ENCODE measurements around the gene TNNT3.

GRCh38 chr11:1929621-1930461 is 10.3 kb downstream of the TNNT3 start:
- TF ChIP-seq POLR2A (IDR thresholded peaks at IDR 0.05; ENCODE audit: low read length) (no peak), GATA1 (IDR thresholded peaks at IDR 0.05; ENCODE audit: low read depth, low read length) (no peak)
